ENCODE results near the gene GCK. TPM values are rescaled to one million over a fixed set of nuclear protein-coding genes. Genes with fewer than 3 reads are reported as not detected.

The GCK gene
- total RNA-seq, 1 donor from 2014 or later = not detected

GRCh38 chr7:44235582-44236332 is 46.5 kb upstream of the GCK start:
- no peaks in the 10 kb centered on the region for H3K36me3 Mint-ChIP-seq (ENCODE audit: low read depth, unreplicated experiment)
- H3K27me3 Mint-ChIP-seq (ENCODE audit: unreplicated experiment) = peaks cover 4% of the 10 kb centered on the region
- H3K27ac Mint-ChIP-seq (ENCODE audit: unreplicated experiment) = no peak overlapping the region
- H3K4me1 Mint-ChIP-seq (ENCODE audit: unreplicated experiment) = no peaks in the 10 kb centered on the region
- no peaks in the 10 kb centered on the region for H3K9me3 Mint-ChIP-seq (ENCODE audit: unreplicated experiment)
- no peak for DNase-seq (ENCODE audit: low spot score)
- no peak overlapping the region for H3K4me3 Mint-ChIP-seq (ENCODE audit: unreplicated experiment)
- TF ChIP-seq CTCF (IDR thresholded peaks at IDR 0.05; ENCODE audit: unreplicated experiment) = no peak

- peaks cover 4% of the 10 kb centered on the region for H3K27me3 Mint-ChIP-seq (ENCODE audit: unreplicated experiment)
- H3K4me3 Mint-ChIP-seq (ENCODE audit: unreplicated experiment) = no peak overlapping the region
- H3K4me1 Mint-ChIP-seq (ENCODE audit: unreplicated experiment) = no peaks in the 10 kb centered on the region
- H3K27ac Mint-ChIP-seq (ENCODE audit: unreplicated experiment) = no peak overlapping the region
- no peaks in the 10 kb centered on the region for H3K36me3 Mint-ChIP-seq (ENCODE audit: low read depth, unreplicated experiment)
- TF ChIP-seq CTCF (IDR thresholded peaks at IDR 0.05; ENCODE audit: unreplicated experiment) = no peak
- H3K9me3 Mint-ChIP-seq (ENCODE audit: unreplicated experiment) = no peaks in the 10 kb centered on the region
- no peak for DNase-seq (ENCODE audit: low spot score)
These were observed 45.8 kb upstream of the GCK start for GRCh38 chr7:44235066-44235465.

GRCh38 chr7:44232901-44233715 is 43.9 kb upstream of the GCK start:
- Mint-ChIP-seq H3K27me3 (ENCODE audit: unreplicated experiment) (peaks cover 2% of the 10 kb centered on the region), H3K4me3 (ENCODE audit: unreplicated experiment) (no peak overlapping the region), H3K27ac (ENCODE audit: unreplicated experiment) (no peak overlapping the region), H3K9me3 (ENCODE audit: unreplicated experiment) (no peaks in the 10 kb centered on the region), H3K4me1 (ENCODE audit: unreplicated experiment) (no peaks in the 10 kb centered on the region), H3K36me3 (ENCODE audit: low read depth, unreplicated experiment) (no peaks in the 10 kb centered on the region)
- no peak for DNase-seq (ENCODE audit: low spot score)
- TF ChIP-seq CTCF (IDR thresholded peaks at IDR 0.05; ENCODE audit: unreplicated experiment) = no peak

GRCh38 chr7:44232396-44232795 is 43.2 kb upstream of the GCK start:
- H3K4me3 Mint-ChIP-seq (ENCODE audit: unreplicated experiment) = no peak overlapping the region
- no peaks in the 10 kb centered on the region for H3K36me3 Mint-ChIP-seq (ENCODE audit: low read depth, unreplicated experiment)
- no peaks in the 10 kb centered on the region for H3K4me1 Mint-ChIP-seq (ENCODE audit: unreplicated experiment)
- peaks cover 2% of the 10 kb centered on the region for H3K27me3 Mint-ChIP-seq (ENCODE audit: unreplicated experiment)
- H3K9me3 Mint-ChIP-seq (ENCODE audit: unreplicated experiment) = no peaks in the 10 kb centered on the region
- no peak for DNase-seq (ENCODE audit: low spot score)
- no peak for TF ChIP-seq CTCF (IDR thresholded peaks at IDR 0.05; ENCODE audit: unreplicated experiment)
- no peak overlapping the region for H3K27ac Mint-ChIP-seq (ENCODE audit: unreplicated experiment)

- Mint-ChIP-seq H3K4me1 (ENCODE audit: unreplicated experiment) (no peaks in the 10 kb centered on the region), H3K36me3 (ENCODE audit: low read depth, unreplicated experiment) (no peaks in the 10 kb centered on the region), H3K9me3 (ENCODE audit: unreplicated experiment) (no peaks in the 10 kb centered on the region), H3K27me3 (ENCODE audit: unreplicated experiment) (peaks cover 3% of the 10 kb centered on the region), H3K27ac (ENCODE audit: unreplicated experiment) (no peak overlapping the region), H3K4me3 (ENCODE audit: unreplicated experiment) (no peak overlapping the region)
- TF ChIP-seq CTCF (IDR thresholded peaks at IDR 0.05; ENCODE audit: unreplicated experiment) = no peak
- no peak for DNase-seq (ENCODE audit: low spot score)
These were observed 41.8 kb upstream of the GCK start for GRCh38 chr7:44231088-44231487.

Measured in endothelial cell (in vitro differentiated cells).